Neuronal stem cell (in vitro differentiated cells): Measurements from ENCODE around the gene MTFR1L.

Experiments
- DNase-seq: peaks from one replicate; pipeline ENCODE4 v3.0.0-alpha.2; 2013; ENCODE audit warnings: low spot score
- H2AFZ ChIP-seq: one replicate; pipeline ENCODE4 v1.6.1; 2013; ENCODE audit warnings: mild to moderate bottlenecking, low read length, inconsistent platforms
- H2AK5ac ChIP-seq: 2 replicates; pipeline ENCODE4 v1.6.1; 2013; ENCODE audit warnings: low read depth, mild to moderate bottlenecking, inconsistent platforms, low read length, moderate library complexity, mixed read lengths
- H2BK120ac ChIP-seq: 2 replicates; pipeline ENCODE4 v1.6.1; 2013; ENCODE audit warnings: low read depth, mild to moderate bottlenecking, inconsistent platforms, low read length, moderate library complexity, mixed read lengths
- H2BK12ac ChIP-seq: one replicate; pipeline ENCODE4 v1.6.1; 2013; ENCODE audit warnings: low read length, inconsistent platforms
- H2BK15ac ChIP-seq: 2 replicates; pipeline ENCODE4 v1.6.1; 2013; ENCODE audit warnings: mild to moderate bottlenecking, low read length, inconsistent platforms, mixed read lengths
- H2BK5ac ChIP-seq: one replicate; pipeline ENCODE4 v1.6.1; 2013; ENCODE audit warnings: inconsistent platforms, mild to moderate bottlenecking, low read length, moderate library complexity
- H3K14ac ChIP-seq: one replicate; pipeline ENCODE4 v1.6.1; 2013; ENCODE audit warnings: low read length, inconsistent platforms
- H3K18ac ChIP-seq: 2 replicates; pipeline ENCODE4 v1.6.1; 2013; ENCODE audit warnings: low read length, inconsistent platforms
- H3K23ac ChIP-seq: 2 replicates; pipeline ENCODE4 v1.6.1; 2013; ENCODE audit warnings: low read depth, mild to moderate bottlenecking, mixed read lengths, low read length, inconsistent platforms; ENCODE audit not compliant: poor library complexity
- H3K27ac ChIP-seq: replicated peaks from 3 replicates; pipeline ENCODE4 v1.5.1; 2013; ENCODE audit warnings: low read length, inconsistent platforms
- H3K27me3 ChIP-seq, 3 experiments: 2 replicates each; pipeline ENCODE4 v1.6.1; 2013; ENCODE audit warnings: low read length in 3 of 3, mild to moderate bottlenecking in 2 of 3, inconsistent platforms in 1 of 3, low read depth in 1 of 3, mixed read lengths in 1 of 3, moderate library complexity in 1 of 3; ENCODE audit not compliant: control insufficient read depth in 3 of 3, insufficient read depth in 3 of 3
- H3K36me3 ChIP-seq, 2 donors: replicated peaks in 1 of 2; 2 replicates each; pipeline ENCODE4 v1.6.1; 2013; ENCODE audit warnings: low read length in 2 of 2; ENCODE audit not compliant: control insufficient read depth in 2 of 2, insufficient read depth in 2 of 2
- H3K4ac ChIP-seq: 2 replicates; pipeline ENCODE4 v1.6.1; 2013; ENCODE audit warnings: inconsistent platforms, mild to moderate bottlenecking, low read length, moderate library complexity
- H3K4me1 ChIP-seq, 2 donors: 1 replicate in 1 of 2; 2 replicates in 1 of 2; pipeline ENCODE4 v1.6.1; 2013; ENCODE audit warnings: low read length in 2 of 2, low read depth in 1 of 2; ENCODE audit not compliant: control insufficient read depth in 2 of 2, insufficient read depth in 1 of 2
- H3K4me2 ChIP-seq: one replicate; pipeline ENCODE4 v1.6.1; 2013; ENCODE audit warnings: mild to moderate bottlenecking, low read length, inconsistent platforms; ENCODE audit not compliant: insufficient read depth, poor library complexity, severe bottlenecking
- H3K4me3 ChIP-seq, 2 donors: 2 replicates each; pipeline ENCODE4 v1.5.1; 2013; ENCODE audit warnings: low read length in 2 of 2, mild to moderate bottlenecking in 2 of 2, inconsistent platforms in 1 of 2, moderate library complexity in 1 of 2
- H3K79me1 ChIP-seq: one replicate; pipeline ENCODE4 v1.6.1; 2013; ENCODE audit warnings: low read depth, mild to moderate bottlenecking, inconsistent platforms, low read length, moderate library complexity
- H3K9ac ChIP-seq: one replicate; pipeline ENCODE4 v1.6.1; 2013; ENCODE audit warnings: mild to moderate bottlenecking, low read depth, low read length, inconsistent platforms; ENCODE audit not compliant: poor library complexity
- H3K9me3 ChIP-seq, 2 donors: replicated peaks in 1 of 2; 2 replicates each; pipeline versions ENCODE3 to v1.6.1; 2013; ENCODE audit warnings: low read length in 2 of 2, mild to moderate bottlenecking in 2 of 2, inconsistent platforms in 1 of 2, low read depth in 1 of 2, mixed read lengths in 1 of 2, moderate library complexity in 1 of 2; ENCODE audit not compliant: control insufficient read depth in 2 of 2, insufficient read depth in 1 of 2
- H4K8ac ChIP-seq: one replicate; pipeline ENCODE4 v1.6.1; 2013; ENCODE audit warnings: low read depth, mild to moderate bottlenecking, inconsistent platforms, low read length, moderate library complexity
- H4K91ac ChIP-seq: one replicate; pipeline ENCODE4 v1.6.1; 2013; ENCODE audit warnings: low read length, low read depth, mild to moderate bottlenecking, inconsistent platforms; ENCODE audit not compliant: poor library complexity
- WGBS, 2 donors: extraction: QIAGEN DNeasy Blood & Tissue Kit; methylation state at CpG; one replicate each; pipeline ENCODE4 v1.1.7; 2013; ENCODE audit warnings: missing lambda C conversion rate in 2 of 2, mixed read lengths in 1 of 2; ENCODE audit not compliant: insufficient read length in 2 of 2, insufficient replicate concordance in 1 of 2; ENCODE audit errors: extremely low coverage in 2 of 2; 5-methylcytosine and 5-hydroxymethylcytosine counted together

MTFR1L gene

GRCh38 chr1:25861316-25862286 is 41.8 kb downstream of the MTFR1L start:
- Histone ChIP-seq H2AK5ac (no peak overlapping the region), H2BK15ac (no peak overlapping the region), H3K79me1 (no peaks in the 10 kb centered on the region), H3K9me3 (no peaks in the 10 kb centered on the region), H3K18ac (no peak overlapping the region), H3K36me3 (peaks cover 2 to 15% of the 10 kb centered on the region in 2 donors), H4K8ac (no peak overlapping the region), H3K4ac (no peak overlapping the region), H3K4me2 (no peak overlapping the region), H3K27me3 (no peaks in the 10 kb centered on the region), H3K4me1 (peaks cover 3 to 6% of the 10 kb centered on the region in 2 donors), H2BK5ac (no peak overlapping the region), H3K23ac (no peak overlapping the region), H3K4me3 (no peak overlapping the region), H3K14ac (no peak overlapping the region), H2BK12ac (no peak overlapping the region), H4K91ac (no peak overlapping the region), H2BK120ac (no peak overlapping the region), H3K9ac (no peak overlapping the region), H3K27ac (no peak overlapping the region), H2AFZ (no peak overlapping the region)
- DNase-seq: no peak
- no CpG with 5 or more reads among the region's 16 CpGs for WGBS, 2 donors

DNA sequence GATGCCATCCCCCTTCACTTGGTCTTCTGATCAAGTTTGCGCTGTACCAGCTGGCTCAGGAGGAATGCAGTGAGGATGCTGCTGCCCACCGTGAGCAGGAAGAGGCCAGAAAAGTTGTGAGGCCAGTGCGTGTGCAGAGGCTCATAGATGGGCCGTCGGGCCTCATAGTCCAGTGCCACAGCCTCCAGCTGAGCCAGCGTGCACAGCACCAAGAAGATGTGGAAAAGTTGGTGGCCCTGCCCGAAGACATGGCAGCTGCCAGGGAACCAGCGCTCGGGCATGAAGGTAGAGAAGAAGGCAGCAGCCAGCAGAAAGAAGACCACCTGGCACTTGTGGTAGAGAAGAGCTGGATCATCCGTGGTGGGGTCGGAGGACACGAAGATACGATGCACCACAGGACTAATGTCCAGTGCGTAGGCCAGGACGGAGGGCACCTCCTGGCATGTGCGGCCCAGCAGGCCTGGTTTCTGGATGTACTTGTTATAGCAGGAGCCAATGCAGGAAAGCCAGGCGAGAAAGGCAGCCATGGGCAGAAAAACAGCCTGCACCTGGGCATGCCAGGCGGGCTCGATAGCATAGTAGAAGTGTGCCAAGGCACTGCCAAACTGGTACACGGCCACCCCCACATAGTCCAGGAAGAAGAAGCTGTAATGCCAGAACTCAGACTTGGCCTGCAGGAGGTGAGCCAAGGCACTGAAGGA is 43.2 kb downstream of the MTFR1L start:
- H3K79me1 ChIP-seq: no peaks in the 10 kb centered on the region
- no CpG with 5 or more reads among the region's 20 CpGs for WGBS, 2 donors
- no peak overlapping the region for H2BK15ac ChIP-seq
- DNase-seq: no peak
- no peak overlapping the region for H3K4ac ChIP-seq
- H3K9ac ChIP-seq: peak overlapping the region; percentile 7
- H3K4me3 ChIP-seq: peak overlapping the region in 1 of 2 donors; percentile 28
- no peak overlapping the region for H3K18ac ChIP-seq
- no peak overlapping the region for H2BK5ac ChIP-seq
- no peak overlapping the region for H2AFZ ChIP-seq
- no peak overlapping the region for H3K14ac ChIP-seq
- no peak overlapping the region for H4K8ac ChIP-seq
- no peak overlapping the region for H4K91ac ChIP-seq
- no peak overlapping the region for H2BK12ac ChIP-seq
- H3K27me3 ChIP-seq: no peaks in the 10 kb centered on the region
- peaks cover 7 to 12% of the 10 kb centered on the region in 2 donors for H3K4me1 ChIP-seq
- no peak overlapping the region for H2AK5ac ChIP-seq
- no peak overlapping the region for H3K27ac ChIP-seq
- no peak overlapping the region for H3K4me2 ChIP-seq
- H3K36me3 ChIP-seq: peaks cover 2 to 15% of the 10 kb centered on the region in 2 donors
- peak overlapping the region; percentile 16 for H3K23ac ChIP-seq
- no peak overlapping the region for H2BK120ac ChIP-seq
- H3K9me3 ChIP-seq: no peaks in the 10 kb centered on the region

GRCh38 chr1:25863486-25864262 is 43.9 kb downstream of the MTFR1L start:
- Histone ChIP-seq H3K27ac (no peak overlapping the region), H3K36me3 (peaks cover 2 to 15% of the 10 kb centered on the region in 2 donors)
- WGBS, 2 donors: no CpG with 5 or more reads among the region's 25 CpGs

More at GRCh38 chr1:25863486-25864262, 43.9 kb downstream of the MTFR1L start:
- no peak overlapping the region for H2BK12ac ChIP-seq
- no peak overlapping the region for H3K4ac ChIP-seq
- H4K8ac ChIP-seq: no peak overlapping the region
- DNase-seq: no peak
- H3K79me1 ChIP-seq: no peaks in the 10 kb centered on the region
- H2BK5ac ChIP-seq: peak overlapping the region; percentile 48
- H4K91ac ChIP-seq: no peak overlapping the region
- H3K18ac ChIP-seq: no peak overlapping the region
- H3K9me3 ChIP-seq: no peaks in the 10 kb centered on the region
- peaks cover 5 to 12% of the 10 kb centered on the region in 2 donors for H3K4me1 ChIP-seq
- no peak overlapping the region for H3K14ac ChIP-seq
- no peak overlapping the region for H3K4me3 ChIP-seq
- H3K23ac ChIP-seq: peak overlapping the region; percentile 16
- H3K27me3 ChIP-seq: no peaks in the 10 kb centered on the region
- no peak overlapping the region for H3K9ac ChIP-seq
- H2AK5ac ChIP-seq: no peak overlapping the region
- no peak overlapping the region for H2BK15ac ChIP-seq
- H3K4me2 ChIP-seq: no peak overlapping the region
- H2BK120ac ChIP-seq: peak overlapping the region; percentile 40
- no peak overlapping the region for H2AFZ ChIP-seq
